Measurements from ENCODE around the gene GLB1L3. TPM values are rescaled to one million over a fixed set of nuclear protein-coding genes. Genes with fewer than 3 reads are reported as not detected.

Gene GLB1L3
- total and polyA plus RNA-seq, 2 of the 4 experiments (the other 2 are of a cell fraction), result not detected

- CTCF ChIA-PET, result no interaction called here
- in situ Hi-C loops (cut with MboI; ENCODE audit: low sequenced_read_pairs), result loop anchor here (10.0 kb wide), 1 partner anchor 206 kb away; no protein-coding TSS in a partner anchor
- no peak overlapping the region for H3K9ac ChIP-seq (ENCODE audit: low read depth, low read length)
- dilution Hi-C loops (cut with HindIII; ENCODE audit: low sequenced_read_pairs, unreplicated experiment), result no loop called here
- no peak for ATAC-seq (ENCODE audit: low read depth)
- H3K4ac ChIP-seq (ENCODE audit: low read depth, low read length), result no peak overlapping the region
- H3K23ac ChIP-seq (ENCODE audit: low read depth, low read length), result no peak overlapping the region
- no peak overlapping the region for H2BK120ac ChIP-seq (ENCODE audit: low read depth, low read length)
- peaks cover 6 to 23% of the 10 kb centered on the region in 2 experiments; a peak in 3 of 4 replicates for H3K79me1 ChIP-seq (ENCODE audit: low read depth in 1 of 2, low read length in 2 of 2)
- H2AK5ac ChIP-seq (ENCODE audit: low read depth, low read length), result no peak overlapping the region
- no peak overlapping the region for H2AFZ ChIP-seq (replicated peaks; ENCODE audit: low read length, poor library complexity)
- H3K9me3 ChIP-seq (ENCODE audit: control insufficient read depth, insufficient read depth, low read length), result no peaks in the 10 kb centered on the region
- no peak overlapping the region for H3K56ac ChIP-seq (ENCODE audit: extremely low read depth, insufficient read depth, low read length)
- H3K4me2 ChIP-seq (ENCODE audit: low read depth, low read length), result no peak overlapping the region
- no peak overlapping the region for H2BK5ac ChIP-seq (ENCODE audit: low read depth, low read length, poor library complexity, severe bottlenecking)
- DNase-seq, result no peak
- no peaks in the 10 kb centered on the region for H3K27me3 ChIP-seq (ENCODE audit: control insufficient read depth, insufficient read depth, low read length)
- no peaks in the 10 kb centered on the region; the same call in 1 of the 2 replicates for H3K9me1 ChIP-seq (ENCODE audit: insufficient read depth, low read length)
- H3K4me3 ChIP-seq (ENCODE audit: insufficient read depth, low read depth, low read length), result no peak overlapping the region
- no peak overlapping the region for H3K27ac ChIP-seq (ENCODE audit: insufficient read depth, low read length)
- no peak overlapping the region for H4K8ac ChIP-seq (ENCODE audit: low read depth in 2 of 2, low read length in 2 of 2)
- H2BK15ac ChIP-seq (ENCODE audit: low read depth, low read length), result no peak overlapping the region
- peaks cover 33% of the 10 kb centered on the region for H3K36me3 ChIP-seq (ENCODE audit: control insufficient read depth, insufficient read depth, low read length)
- no peak overlapping the region for H4K91ac ChIP-seq (ENCODE audit: insufficient read depth, low read depth, low read length)
- no peak overlapping the region for H2AK9ac ChIP-seq (replicated peaks; ENCODE audit: low read depth, low read length, poor library complexity)
- no peak for TF ChIP-seq CHD1 (IDR thresholded peaks at IDR 0.05; ENCODE audit: low read depth, low read length)
- no peak for TF ChIP-seq USF2 (IDR thresholded peaks at IDR 0.05; ENCODE audit: low read depth, low read length)
- TF ChIP-seq ELK1 (IDR thresholded peaks at IDR 0.05; ENCODE audit: borderline replicate concordance, low read depth, low read length), result no peak
- TF ChIP-seq BHLHE40 (IDR thresholded peaks at IDR 0.05; ENCODE audit: low read depth, low read length), result no peak
- TF ChIP-seq NFE2L2 (IDR thresholded peaks at IDR 0.05; ENCODE audit: low read depth, low read length), result no peak
- TF ChIP-seq MXI1 (IDR thresholded peaks at IDR 0.05; ENCODE audit: borderline replicate concordance, low read depth, low read length), result no peak
- no peak for TF ChIP-seq POLR2A (IDR thresholded peaks at IDR 0.05; ENCODE audit: low read depth, low read length)
- TF ChIP-seq RCOR1 (IDR thresholded peaks at IDR 0.05; ENCODE audit: insufficient replicate concordance, low read length), result no peak
- no peak for TF ChIP-seq FOS (IDR thresholded peaks at IDR 0.05; ENCODE audit: low read depth, low read length)
- TF ChIP-seq CEBPB (IDR thresholded peaks at IDR 0.05; ENCODE audit: low read depth, low read length), result no peak
- no peak for TF ChIP-seq MAZ (IDR thresholded peaks at IDR 0.05; ENCODE audit: borderline replicate concordance, low read depth, low read length)
- TF ChIP-seq RAD21 (IDR thresholded peaks at IDR 0.05; ENCODE audit: low read length), result no peak
- no peaks in the 10 kb centered on the region for H4K20me1 ChIP-seq (ENCODE audit: insufficient read depth, low read length)
- WGBS, 2 experiments (ENCODE audit: extremely low coverage in 2 of 2, insufficient read length in 1 of 2), result 100% methylated on average over 1 of the region's 2 CpGs; no CpG with 5 or more reads in 1 of the 2 experiments
- no TSS peak for BruUV-seq (replicated peaks)
- no peak overlapping the region for H3K14ac ChIP-seq (replicated peaks; ENCODE audit: low read depth, low read length)
- H3K4me1 ChIP-seq (ENCODE audit: control insufficient read depth, insufficient read depth, low read length), result no peaks in the 10 kb centered on the region; the same call in 1 of the 2 replicates
- no peak overlapping the region for H2BK20ac ChIP-seq (ENCODE audit: low read depth, low read length)
- POLR2A ChIA-PET (ENCODE audit: unreplicated experiment), result no interaction called here
- H4K5ac ChIP-seq (ENCODE audit: low read depth, low read length), result no peak overlapping the region
- intact Hi-C loops (cut with micrococcal nuclease), result loop anchor here (10.0 kb wide), 1 partner anchor 206 kb away; no protein-coding TSS in a partner anchor
- H3K18ac ChIP-seq (ENCODE audit: low read depth, low read length), result no peak overlapping the region
Observed at GRCh38 chr11:134250675-134251074, 25.5 kb upstream of the GLB1L3 start.

All from IMR-90 (cell line).